SHP77 (cell line): ENCODE data around the gene HLA-DQB1.
"Not testable (repeated sequence)": the region's sequence is repeated elsewhere in the genome, so short reads cannot be mapped to it uniquely, and the experiment has no call there.

Experiments
- DNase-seq, 2 experiments: peaks; one replicate each; lab custom pipeline; 2025; lab: John Stamatoyannopoulos, UW

The HLA-DQB1 gene

DNA sequence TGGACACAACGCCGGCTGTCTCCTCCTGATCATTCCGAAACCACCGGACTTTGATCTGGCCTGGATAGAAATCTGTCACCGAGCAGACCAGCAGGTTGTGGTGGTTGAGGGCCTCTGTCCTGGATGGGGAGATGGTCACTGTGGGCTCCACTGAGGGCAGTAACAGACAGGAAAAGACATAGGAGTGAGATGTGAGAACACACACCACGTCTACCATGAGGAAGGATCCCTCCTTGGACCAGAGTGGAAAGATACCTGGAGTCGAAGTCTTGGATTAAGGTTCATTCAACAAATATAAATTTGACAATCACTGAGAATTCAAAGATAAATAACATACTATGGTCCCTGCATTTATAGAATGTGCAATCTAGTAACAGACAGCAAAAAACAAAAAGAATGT lies 4.4 kb downstream of the HLA-DQB1 start:
- no peak for DNase-seq

DNA sequence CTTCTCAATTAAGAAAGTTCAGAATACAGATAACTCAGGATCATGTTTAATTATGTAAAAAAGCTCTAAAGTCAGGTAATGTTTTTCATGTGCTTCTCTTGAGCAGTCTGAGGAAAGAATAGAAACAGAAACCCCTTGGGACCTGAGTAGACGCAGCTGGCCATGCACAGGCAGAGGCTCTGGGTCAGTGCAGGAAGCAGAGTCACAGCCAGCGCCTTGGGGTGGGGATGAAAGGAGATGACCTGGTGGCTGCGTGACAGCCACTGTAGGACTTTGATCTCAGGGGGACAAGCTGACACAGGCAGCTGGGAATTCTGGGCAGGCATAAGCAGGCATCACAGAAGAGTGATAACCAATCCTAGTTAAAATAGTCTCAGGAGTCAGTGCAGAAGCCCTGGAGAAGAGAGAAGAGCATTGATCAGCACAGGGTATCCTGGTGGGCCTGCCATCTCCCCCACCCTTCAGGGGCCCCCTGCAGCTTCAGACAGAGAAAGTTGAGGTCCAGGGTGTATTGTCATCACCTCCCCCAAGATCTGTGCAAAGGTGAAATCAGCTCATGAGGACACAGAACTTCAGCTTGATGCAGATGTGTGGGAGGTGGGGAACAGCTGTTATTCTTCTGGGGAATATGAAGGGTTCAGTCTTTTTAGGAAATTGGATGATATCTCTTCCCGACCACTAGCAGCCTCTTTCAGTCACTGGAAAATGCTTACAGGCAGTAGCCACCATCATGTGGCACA lies 6.4 kb downstream of the HLA-DQB1 start:
- DNase-seq, result no peak

DNA sequence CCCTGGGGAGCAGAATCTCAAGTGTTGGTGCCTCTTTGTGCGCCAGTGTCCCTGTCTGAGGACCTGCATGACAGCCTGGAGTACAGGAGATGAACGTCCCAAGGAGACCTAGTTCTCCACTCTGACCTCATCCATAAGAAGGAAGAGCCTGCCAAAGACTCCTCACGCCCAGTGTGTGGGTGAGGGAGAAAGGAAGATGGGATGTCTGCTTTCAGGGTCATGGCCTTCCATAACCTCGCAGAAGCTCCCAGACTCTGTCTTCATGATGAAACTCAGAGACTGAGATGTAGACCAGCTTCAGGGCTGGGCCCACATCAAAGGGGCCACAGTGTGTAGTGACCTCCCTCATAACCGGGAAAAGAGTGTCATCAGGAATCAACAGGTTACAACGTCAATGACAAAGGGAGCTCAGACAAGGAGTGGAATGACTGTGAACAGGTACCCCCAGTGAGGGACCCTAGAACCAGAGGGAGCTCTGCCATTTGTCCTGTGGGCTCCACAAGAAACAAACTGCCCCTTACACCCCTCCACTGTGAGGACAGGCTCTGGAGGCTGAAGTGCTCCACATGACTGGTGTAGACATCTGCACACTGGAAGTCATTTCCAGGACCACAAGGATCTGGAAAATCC lies 8.1 kb downstream of the HLA-DQB1 start:
- no peak for DNase-seq

DNA sequence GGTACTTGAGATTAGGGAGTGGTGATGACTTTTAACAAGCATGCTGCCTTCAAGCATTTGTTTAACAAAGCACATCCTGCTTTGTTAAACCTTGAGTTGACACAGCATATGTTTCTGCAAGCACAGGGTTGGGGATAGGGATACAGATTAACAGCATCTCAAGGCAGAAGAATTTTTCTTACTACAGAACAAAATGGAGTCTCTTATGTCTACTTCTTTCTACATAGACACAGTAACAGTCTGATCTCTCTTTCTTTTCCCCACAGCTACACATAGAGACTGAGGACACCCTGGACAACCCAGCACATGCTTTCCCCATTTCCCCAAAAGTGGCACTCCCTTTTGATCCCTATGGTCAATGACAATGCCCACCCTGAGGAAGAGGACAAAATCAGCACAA lies 8.6 kb downstream of the HLA-DQB1 start:
- not testable (repeated sequence) for DNase-seq

DNA sequence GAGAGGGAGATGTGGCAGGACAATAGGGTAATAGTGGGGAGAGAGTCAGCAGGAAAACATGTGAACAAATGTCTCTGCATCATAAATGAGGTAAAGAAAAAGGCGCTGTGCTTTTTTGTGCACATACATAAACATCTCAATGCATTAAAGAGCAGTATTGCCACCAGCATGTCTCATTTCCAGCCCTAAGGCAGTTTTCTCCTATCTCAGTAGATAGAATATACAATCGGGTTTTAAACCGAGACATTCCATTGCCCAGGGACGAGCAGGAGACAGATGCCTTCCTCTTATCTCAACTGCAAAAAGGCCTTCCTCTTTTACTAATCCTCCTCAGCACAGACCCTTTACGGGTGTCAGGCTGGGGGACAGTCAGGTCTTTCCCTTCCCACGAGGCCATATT lies 9.1 kb downstream of the HLA-DQB1 start:
- not testable (repeated sequence) for DNase-seq

DNA sequence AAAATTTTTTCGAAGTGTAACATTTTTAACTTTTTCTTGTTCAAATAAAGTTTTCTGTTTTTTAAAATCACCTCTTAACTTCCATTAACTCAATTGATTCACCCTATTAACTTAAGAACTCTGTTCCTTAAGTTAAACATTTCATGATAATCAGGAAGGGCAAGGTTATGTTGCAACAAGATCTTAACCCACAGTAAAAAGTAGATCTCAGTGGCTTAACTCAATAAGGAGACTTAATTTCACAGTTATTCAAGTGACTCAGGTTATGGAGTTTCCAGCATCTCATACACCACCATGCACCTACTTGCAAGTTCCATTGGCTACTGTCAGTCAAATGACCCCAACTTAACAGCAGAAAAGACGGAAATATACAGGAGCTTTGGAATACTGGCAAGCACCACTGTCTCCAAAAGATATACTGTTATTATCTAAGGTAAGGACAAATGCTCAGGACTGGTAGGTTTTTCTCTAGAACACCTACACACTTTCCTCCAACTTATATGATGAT lies 11.2 kb downstream of the HLA-DQB1 start:
- DNase-seq, result no peak

DNA sequence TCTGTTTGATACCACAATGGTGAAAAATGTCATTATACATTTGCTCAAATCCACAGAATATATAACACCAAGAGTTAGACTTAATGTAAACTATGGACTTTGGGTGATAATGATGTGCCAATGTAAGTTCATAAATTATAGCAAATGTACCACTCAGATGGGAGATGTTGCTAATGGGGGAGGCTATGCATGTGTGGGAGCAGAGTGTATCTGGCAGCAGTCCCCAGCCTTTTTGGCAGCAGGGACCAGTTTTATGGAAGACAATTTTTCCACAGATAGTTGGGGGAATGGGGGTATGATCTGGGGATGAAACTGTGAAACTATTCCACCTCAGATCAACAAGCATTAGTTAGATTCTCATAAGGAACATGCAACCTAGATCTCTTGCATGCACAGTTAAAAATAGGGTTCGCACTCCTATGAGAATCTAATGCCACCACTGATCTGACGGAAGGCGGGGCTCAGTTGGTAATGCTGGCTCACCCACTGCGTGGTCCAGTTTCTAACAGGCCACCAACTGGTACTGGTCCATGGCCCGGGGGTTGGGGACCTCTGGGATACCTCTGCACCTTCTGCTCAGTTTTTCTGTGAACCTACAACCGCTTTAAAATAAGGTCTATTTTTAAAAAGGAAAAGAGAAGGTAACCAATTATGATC lies 21.3 kb downstream of the HLA-DQB1 start:
- no peak for DNase-seq

DNA sequence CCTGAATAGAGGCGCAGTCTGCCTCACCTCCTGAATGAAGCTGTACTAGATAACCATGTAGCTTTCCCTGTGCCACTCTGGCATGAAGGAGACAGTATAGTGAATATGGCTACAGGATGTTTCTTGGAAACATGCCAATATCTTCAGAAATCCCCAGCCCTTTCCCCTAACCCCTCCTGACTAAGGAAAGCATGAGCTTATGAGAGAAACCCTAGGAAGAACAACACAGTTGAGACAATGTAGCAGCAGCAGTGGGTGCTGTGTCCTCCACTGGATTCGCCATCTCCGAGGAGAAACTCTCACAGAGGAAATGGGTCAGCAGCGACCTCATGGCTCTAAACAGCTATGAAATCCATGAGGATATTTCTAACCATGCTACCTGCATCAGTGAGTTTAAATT lies 22.6 kb downstream of the HLA-DQB1 start:
- DNase-seq, result no peak

DNA sequence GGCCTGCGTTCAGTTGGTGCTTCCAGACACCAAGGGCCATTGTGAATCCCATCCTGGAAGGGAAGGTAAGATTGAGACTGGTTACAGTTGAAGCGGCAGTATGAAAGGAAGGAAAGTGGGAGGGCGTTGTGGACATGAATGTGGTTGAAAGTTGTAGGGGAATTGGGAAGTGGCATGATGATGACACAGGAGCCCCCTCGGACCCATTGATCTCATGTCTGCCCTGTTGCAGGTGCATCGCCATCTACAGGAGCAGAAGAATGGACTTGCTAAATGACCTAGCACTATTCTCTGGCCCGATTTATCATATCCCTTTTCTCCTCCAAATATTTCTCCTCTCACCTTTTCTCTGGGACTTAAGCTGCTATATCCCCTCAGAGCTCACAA lies 23.7 kb downstream of the HLA-DQB1 start:
- no peak for DNase-seq

DNA sequence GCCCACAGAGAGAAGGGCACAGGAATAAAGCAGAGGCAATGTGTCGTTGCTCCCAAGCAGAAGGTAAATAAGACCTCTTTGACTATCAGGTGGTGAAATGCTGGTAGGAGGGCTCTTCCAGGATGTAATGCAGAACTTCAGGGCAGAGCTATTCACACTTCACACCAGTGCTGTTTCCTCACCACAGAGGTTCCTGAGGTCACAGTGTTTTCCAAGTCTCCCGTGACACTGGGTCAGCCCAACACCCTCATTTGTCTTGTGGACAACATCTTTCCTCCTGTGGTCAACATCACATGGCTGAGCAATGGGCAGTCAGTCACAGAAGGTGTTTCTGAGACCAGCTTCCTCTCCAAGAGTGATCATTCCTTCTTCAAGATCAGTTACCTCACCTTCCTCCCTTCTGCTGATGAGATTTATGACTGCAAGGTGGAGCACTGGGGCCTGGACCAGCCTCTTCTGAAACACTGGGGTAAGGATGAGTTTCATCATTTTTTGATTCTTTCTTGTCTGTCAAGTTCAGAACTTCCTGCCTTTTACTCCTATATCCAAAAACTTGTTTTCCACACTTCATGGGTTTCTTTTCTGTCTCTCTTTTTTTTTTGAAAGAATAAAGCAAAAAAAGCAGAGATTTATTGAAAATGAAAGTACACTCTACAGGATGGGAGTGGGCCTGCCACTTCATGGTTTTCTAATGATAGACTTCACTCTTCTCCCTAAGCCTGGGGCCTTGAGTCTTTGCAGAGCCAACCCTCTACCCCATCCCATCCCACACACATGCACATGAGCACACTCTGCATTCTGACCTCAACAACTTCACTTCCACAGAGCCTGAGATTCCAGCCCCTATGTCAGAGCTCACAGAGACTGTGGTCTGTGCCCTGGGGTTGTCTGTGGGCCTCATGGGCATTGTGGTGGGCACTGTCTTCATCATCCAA lies 24.4 kb downstream of the HLA-DQB1 start:
- DNase-seq, result not testable (repeated sequence)

DNA sequence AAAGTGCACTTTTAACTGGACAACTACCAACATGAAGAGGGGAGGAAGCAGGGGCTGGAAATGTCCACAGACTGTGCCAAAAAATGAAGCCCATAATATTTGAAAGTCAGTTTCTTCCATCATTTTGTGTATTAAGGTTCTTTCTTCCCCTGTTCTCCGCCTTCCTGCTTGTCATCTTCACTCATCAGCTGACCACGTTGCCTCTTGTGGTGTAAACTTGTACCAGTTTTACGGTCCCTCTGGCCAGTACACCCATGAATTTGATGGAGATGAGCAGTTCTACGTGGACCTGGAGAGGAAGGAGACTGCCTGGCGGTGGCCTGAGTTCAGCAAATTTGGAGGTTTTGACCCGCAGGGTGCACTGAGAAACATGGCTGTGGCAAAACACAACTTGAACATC lies 25.3 kb downstream of the HLA-DQB1 start:
- no peak for DNase-seq

DNA sequence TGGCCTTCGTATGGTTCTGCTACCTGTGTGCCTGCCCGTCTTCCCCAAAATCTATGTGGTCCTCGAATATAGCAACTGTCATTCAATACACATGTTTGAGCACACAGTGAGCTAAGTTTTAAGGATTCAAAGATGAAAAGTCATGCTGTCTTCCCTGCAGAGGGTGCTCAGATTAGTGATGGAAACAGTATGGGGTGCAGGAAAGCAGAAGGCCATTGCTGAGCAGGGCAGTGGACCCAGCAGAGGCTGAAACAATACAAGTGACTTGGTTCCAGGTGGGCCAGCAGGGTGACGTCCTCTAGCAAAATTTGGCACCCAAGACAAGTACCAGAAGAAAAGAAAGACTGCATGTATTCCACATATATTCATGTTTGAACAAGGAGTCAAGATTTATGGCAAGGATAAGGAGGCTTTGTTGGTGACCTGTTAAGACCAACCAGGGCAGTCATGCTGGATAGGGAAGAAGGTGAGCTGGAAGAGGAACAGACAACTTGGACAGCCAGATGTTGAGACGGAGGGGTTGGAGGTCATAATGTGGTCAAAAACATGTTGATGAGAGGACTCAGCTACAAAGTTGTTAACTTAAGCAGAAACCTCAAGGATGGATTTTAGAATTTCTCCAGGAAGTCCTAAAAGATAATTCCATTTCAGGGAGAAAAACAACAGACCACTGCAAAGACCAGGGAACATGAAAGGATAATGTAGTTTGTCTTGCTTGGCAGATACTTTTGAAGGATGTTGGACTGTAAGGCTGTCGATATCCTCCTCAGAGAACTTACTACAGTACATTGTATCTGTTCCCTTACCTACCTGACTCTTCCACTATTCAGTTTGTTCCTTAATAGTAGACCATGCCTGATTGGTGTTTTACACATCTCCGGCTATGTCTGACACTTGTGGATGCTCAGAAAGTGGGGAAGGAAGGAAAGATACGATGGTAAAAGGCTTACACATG lies 26.7 kb downstream of the HLA-DQB1 start:
- DNase-seq, result no peak

DNA sequence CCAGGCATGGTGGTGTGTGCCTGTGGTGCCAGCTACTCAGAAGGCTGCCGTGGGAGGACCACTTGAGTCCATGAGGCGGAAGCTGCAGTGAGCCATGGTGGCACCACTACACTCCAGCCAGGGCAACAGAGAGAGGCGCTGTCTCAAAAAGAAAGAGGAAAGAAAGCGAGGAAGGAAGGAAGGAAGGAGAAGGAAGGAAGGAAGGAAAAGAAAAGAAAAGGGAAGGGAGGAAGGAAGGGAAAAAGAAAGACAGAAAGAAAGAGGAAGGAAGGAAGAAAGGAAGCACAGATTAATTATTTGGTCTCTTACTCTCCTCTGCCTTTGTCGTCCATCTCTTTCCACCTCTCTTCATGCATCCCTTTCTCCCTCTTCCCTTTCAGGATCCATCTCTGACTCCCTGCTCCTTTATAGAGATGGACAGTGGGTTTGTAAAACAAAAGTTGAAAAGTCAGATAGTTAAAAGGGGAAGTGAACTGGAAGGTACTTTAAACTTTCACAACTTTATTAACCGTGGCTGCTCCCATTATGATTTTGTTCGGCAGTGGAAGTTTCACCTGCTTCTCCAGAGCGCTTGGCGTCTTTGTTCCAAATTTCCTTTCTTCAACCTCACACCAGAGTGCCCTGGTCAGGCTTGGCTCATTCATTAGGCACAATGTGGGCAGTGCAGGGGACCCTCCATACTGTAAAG lies 27.8 kb downstream of the HLA-DQB1 start:
- no peak for DNase-seq

DNA sequence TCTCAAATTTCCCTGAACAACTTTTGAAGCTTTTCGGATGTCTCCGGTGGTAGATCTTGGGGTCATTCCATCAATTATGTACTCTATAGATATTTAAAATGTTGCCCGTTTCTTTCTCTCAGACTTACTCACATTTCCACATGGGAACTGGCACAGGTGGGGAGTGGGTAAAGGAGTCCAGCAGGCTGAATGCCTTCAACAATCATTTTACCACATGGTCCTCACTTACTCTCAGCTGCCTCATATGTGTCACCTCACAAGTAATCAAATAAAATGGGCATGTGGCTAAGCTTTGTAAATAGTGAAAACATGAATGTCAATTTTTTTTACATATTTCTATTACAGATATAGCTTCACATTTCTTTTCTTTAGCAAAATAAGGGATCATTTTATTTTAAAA lies 28.6 kb downstream of the HLA-DQB1 start:
- DNase-seq, result no peak

DNA sequence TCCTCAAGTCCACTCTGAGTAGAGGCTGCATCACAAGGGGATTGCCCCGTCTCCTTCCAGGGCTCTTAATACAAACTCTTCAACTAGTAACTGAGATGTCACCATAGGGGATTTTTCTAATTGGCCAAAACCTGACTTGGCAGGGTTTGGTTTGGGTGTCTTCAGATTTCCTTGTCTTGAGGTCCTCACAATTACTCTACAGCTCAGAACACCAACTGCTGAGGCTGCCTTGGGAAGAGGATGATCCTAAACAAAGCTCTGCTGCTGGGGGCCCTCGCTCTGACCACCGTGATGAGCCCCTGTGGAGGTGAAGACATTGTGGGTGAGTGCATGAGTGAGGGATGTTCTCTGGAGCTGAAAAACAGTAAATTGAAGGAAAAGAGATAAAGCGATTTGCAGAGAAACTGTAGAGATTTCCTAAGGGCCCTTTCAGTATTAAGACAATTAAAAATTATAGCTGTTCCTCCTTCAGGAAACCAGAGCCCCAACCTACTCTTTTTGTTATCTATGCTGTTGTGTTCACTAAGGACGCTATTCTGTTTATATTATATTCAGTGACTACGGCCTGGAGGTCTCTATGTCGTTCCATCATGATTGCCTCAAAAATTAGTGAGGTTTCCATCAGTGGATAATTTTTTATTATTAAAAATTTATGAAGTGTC lies 29.1 kb downstream of the HLA-DQB1 start, which contains the start of gene HLA-DQA1:
TSS of gene HLA-DQA1 (plus strand) at position 188 of the 662 bp plus-strand sequence. CDS start at position 241, 53 bp downstream.
- no peak for DNase-seq

DNA sequence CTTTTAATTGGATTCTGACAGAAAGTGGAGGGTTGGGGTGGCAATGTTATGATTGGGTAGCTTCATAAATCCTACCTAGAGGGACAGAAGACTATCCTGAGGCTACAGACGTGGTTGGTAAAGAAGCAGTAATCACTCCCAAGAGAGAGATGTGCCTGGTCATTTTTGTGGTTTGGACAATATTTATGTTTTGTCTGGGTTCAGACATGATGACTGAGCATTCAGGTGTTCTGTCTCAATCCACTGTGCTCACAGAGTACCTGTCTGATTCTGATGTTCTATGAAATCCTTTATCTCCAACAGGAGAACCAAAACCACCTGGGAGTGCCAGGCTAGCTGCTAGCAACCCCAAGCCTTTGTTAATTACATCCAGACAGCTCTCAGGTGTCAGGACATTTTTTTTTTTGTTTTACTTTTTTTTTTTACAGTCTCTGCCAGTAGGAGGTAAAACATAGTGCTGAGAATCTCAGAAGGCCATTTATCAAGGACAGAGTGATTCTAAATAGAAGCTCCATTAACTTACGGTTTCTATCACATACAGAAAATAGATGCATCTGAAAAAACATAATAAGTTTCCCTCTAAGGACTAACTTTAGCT lies 30.8 kb downstream of the HLA-DQB1 start:
- no peak for DNase-seq

DNA sequence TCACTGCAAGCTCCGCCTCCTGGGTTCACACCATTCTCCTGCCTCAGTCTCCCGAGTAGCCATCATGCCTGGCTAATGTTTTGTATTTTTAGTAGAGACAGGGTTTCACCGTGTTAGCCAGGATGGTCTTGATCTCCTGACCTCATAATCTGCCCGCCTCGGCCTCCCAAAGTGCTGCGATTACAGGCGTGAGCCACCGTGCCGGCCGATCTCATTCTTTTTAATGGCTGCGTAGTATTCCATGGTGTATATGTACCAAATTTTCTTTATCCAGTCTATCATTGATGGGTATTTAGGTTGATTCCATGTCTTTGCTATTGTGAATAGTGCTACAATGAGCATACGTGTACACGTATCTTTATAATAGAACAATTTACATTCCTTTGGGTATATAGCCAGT lies 36.7 kb downstream of the HLA-DQB1 start:
- DNase-seq, result not testable (repeated sequence)

DNA sequence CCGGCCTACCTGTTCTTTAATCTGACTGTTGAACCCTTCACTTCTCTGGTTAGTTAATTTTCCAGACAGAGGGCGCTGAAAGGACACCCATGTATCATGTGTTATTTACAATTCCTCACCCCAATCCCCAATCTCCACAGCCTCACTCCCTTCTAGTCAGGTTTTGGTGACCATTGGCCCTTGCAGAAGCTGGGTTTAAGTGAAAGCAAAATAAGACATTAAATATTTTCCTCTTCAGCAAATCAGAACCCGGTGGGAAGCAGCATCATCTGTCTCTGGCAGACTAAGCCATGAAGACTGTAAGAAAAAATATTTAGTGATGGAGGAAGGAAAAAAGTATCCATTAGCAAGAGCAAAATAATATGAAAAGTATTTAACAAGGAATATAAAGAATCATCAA lies 38.6 kb downstream of the HLA-DQB1 start:
- no peak for DNase-seq

DNA sequence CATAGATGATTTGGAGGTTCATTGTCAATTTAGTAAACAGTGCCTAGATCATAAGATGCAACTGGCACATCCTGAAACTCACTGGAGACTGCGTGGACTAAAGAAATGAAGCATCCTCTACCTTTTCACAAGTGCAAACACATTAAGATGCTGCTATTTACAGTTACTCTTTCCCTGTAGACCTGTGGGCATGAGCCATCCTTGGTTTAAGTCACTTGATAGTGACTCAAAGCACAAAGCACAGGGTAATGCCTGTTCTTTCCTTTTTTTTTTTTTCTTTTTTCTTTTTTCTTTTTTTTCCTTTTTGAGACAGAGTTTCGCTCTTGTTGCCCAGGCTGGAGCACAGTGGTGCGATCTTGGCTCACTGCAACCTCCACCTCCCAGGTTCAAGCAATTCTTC lies 39.2 kb downstream of the HLA-DQB1 start:
- no peak for DNase-seq
